OCI-M2 (cell line): Measurements from ENCODE around the gene OR52L1.

Source experiments
- DNase-seq: peaks from one replicate; lab custom pipeline; 2025; ENCODE audit not compliant: unreplicated experiment; lab: John Stamatoyannopoulos, UW

OR52L1 gene

GRCh38 chr11:5941951-5942350 lies 44.8 kb downstream of the OR52L1 start, which contains the start of gene OR56A3:
OR56A3 (plus strand) TSS chr11:5942251; CDS start chr11:5947347, 5,096 bp downstream.
- no peak for DNase-seq

- DNase-seq: no peak
Observed at GRCh38 chr11:5940748-5941147, 46.0 kb downstream of the OR52L1 start.

- DNase-seq: no peak
Observed at GRCh38 chr11:5938603-5938965, 48.2 kb downstream of the OR52L1 start.

GRCh38 chr11:5937868-5938602 lies 48.8 kb downstream of the OR52L1 start:
- DNase-seq: no peak
